ENCODE results near the gene IMP4.
"Not testable (repeated sequence)": the region's sequence is repeated elsewhere in the genome, so short reads cannot be mapped to it uniquely, and the experiment has no call there.

IMP4 gene

DNA sequence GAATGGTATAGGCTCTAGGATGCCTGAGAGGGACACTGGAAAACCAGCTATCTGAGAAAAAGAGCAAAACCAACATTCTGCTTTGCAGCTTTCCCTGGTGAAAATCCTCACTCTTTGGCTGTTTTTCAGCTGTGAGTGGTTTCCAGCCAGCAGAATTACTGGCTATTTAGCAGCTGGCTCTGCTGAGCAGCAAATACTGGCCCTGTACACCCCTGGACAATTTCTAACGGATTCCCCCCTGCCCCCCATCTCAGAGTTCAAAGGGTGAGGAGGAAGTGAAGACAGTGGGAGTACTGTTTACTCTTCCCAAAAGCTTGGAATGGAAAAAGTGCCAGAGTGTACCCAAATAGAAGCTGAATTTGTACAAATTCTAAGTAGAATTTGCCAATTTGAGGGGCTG is 26.1 kb upstream of the IMP4 start:
- Histone ChIP-seq H3K9me3 (ENCODE audit: control insufficient read depth, low read length) (no peaks in the 10 kb centered on the region), H3K36me3 (ENCODE audit: control insufficient read depth, insufficient read depth, low read length) (no peaks in the 10 kb centered on the region), H3K4me1 (ENCODE audit: control insufficient read depth, insufficient read depth, low read length, poor library complexity, severe bottlenecking) (no peaks in the 10 kb centered on the region), H3K27ac (ENCODE audit: low read depth, low read length, severe bottlenecking) (no peak overlapping the region), H3K4me3 (ENCODE audit: extremely low read depth, insufficient read depth, low read length, poor library complexity, severe bottlenecking) (no peak overlapping the region)
- WGBS, 2 experiments (ENCODE audit: insufficient coverage in 2 of 2): no CpG with 5 or more reads among the region's 1 CpG

- no peaks in the 10 kb centered on the region for H3K9me3 ChIP-seq (ENCODE audit: control insufficient read depth, low read length)
- H3K4me3 ChIP-seq (ENCODE audit: extremely low read depth, insufficient read depth, low read length, poor library complexity, severe bottlenecking): no peak overlapping the region
- H3K36me3 ChIP-seq (ENCODE audit: control insufficient read depth, insufficient read depth, low read length): no peaks in the 10 kb centered on the region
- no peak overlapping the region for H3K27ac ChIP-seq (ENCODE audit: low read depth, low read length, severe bottlenecking)
- H3K4me1 ChIP-seq (ENCODE audit: control insufficient read depth, insufficient read depth, low read length, poor library complexity, severe bottlenecking): no peaks in the 10 kb centered on the region
- 73 to 93% methylated on average over 1 to 6 of the region's 7 CpGs for WGBS, 2 experiments (ENCODE audit: insufficient coverage in 2 of 2)
Observed at GRCh38 chr2:130318906-130319305, 23.8 kb upstream of the IMP4 start.

GRCh38 chr2:130319536-130319935 is 23.2 kb upstream of the IMP4 start:
- H3K4me1 ChIP-seq (ENCODE audit: control insufficient read depth, insufficient read depth, low read length, poor library complexity, severe bottlenecking): no peaks in the 10 kb centered on the region
- WGBS, 2 experiments (ENCODE audit: insufficient coverage in 2 of 2): 100% methylated on average over 1 of the region's 3 CpGs; no CpG with 5 or more reads in 1 of the 2 experiments
- no peak overlapping the region for H3K4me3 ChIP-seq (ENCODE audit: extremely low read depth, insufficient read depth, low read length, poor library complexity, severe bottlenecking)
- H3K9me3 ChIP-seq (ENCODE audit: control insufficient read depth, low read length): no peaks in the 10 kb centered on the region
- no peaks in the 10 kb centered on the region for H3K36me3 ChIP-seq (ENCODE audit: control insufficient read depth, insufficient read depth, low read length)
- no peak overlapping the region for H3K27ac ChIP-seq (ENCODE audit: low read depth, low read length, severe bottlenecking)

- WGBS, 2 experiments (ENCODE audit: insufficient coverage in 2 of 2): 84 to 85% methylated on average over 34 to 38 of the region's 43 CpGs
- Histone ChIP-seq H3K27ac (ENCODE audit: low read depth, low read length, severe bottlenecking) (peak overlapping the region; percentile 88), H3K4me3 (ENCODE audit: extremely low read depth, insufficient read depth, low read length, poor library complexity, severe bottlenecking) (no peak overlapping the region), H3K9me3 (ENCODE audit: control insufficient read depth, low read length) (no peaks in the 10 kb centered on the region), H3K4me1 (ENCODE audit: control insufficient read depth, insufficient read depth, low read length, poor library complexity, severe bottlenecking) (peaks cover 15% of the 10 kb centered on the region), H3K36me3 (ENCODE audit: control insufficient read depth, insufficient read depth, low read length) (no peaks in the 10 kb centered on the region)
Observed at GRCh38 chr2:130327703-130328527, 14.8 kb upstream of the IMP4 start.

DNA sequence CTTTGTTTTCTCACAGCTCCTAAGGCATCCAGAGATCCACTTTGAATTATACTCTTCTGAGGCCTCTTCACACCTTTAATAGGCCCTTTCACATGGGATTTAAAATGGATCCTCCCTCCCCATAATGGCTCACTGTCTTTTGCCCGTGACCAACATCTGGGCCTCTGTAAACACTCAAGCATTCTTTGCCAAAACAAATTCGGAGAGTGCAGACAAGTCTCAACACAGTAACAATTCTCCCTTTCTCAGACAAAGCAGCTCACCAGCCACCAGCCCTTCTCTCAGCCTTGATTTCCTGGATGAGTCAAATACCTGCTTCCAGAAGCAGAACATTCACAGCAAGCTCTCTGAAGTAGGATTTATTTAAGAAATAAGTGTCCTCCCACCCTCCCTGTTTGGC is 14.0 kb upstream of the IMP4 start:
- H3K4me3 ChIP-seq (ENCODE audit: extremely low read depth, insufficient read depth, low read length, poor library complexity, severe bottlenecking): no peak overlapping the region

DNA sequence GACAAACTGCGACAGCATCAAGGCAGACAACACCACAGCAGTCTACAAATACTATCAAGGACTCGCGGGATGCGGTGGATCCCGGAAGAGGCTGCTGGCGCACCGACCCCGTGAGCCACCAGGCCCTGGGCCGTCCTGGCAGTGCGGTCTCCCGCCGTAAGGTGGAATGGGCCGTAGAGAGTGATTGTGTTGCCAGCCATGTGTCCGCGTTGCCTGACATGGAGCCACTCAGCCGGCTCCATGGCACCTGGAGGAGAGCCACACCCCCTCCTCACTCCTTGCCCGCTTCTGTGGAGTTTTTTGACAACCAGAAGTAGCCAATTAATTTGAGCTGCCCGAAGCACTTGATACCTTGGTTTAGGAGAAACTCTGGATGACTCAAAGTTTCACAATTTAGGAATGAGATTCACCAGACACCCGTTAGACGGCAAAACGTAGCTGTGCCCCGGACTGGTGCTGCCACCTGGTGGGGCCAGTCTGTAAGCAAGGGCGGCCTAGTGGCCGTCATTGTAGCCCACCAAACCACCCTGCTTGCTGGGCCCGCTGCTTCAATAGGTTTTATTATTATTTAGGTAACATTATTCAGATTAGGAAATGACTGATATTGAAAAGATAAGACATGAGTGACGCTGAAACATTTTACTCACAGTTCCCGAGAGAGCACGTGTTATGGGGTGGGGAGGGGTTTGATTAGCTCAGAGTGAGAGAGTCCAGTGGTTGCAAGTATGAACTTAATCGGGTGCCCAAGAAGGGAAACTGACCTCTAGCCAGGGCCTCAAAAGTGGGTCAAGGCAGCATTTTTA is 10.2 kb upstream of the IMP4 start:
- Histone ChIP-seq H3K4me3 (ENCODE audit: extremely low read depth, insufficient read depth, low read length, poor library complexity, severe bottlenecking) (no peak overlapping the region), H3K27ac (ENCODE audit: low read depth, low read length, severe bottlenecking) (no peak overlapping the region), H3K4me1 (ENCODE audit: control insufficient read depth, insufficient read depth, low read length, poor library complexity, severe bottlenecking) (peaks cover 13% of the 10 kb centered on the region), H3K9me3 (ENCODE audit: control insufficient read depth, low read length) (no peaks in the 10 kb centered on the region), H3K36me3 (ENCODE audit: control insufficient read depth, insufficient read depth, low read length) (no peaks in the 10 kb centered on the region)
- 46 to 54% methylated on average over 23 of the region's 29 CpGs for WGBS, 2 experiments (ENCODE audit: insufficient coverage in 2 of 2)

More for the DNA sequence above, 14.0 kb upstream of the IMP4 start:
- Histone ChIP-seq H3K4me1 (ENCODE audit: control insufficient read depth, insufficient read depth, low read length, poor library complexity, severe bottlenecking) (peaks cover 15% of the 10 kb centered on the region), H3K9me3 (ENCODE audit: control insufficient read depth, low read length) (no peaks in the 10 kb centered on the region), H3K27ac (ENCODE audit: low read depth, low read length, severe bottlenecking) (peak overlapping the region; percentile 88), H3K36me3 (ENCODE audit: control insufficient read depth, insufficient read depth, low read length) (no peaks in the 10 kb centered on the region)
- WGBS, 2 experiments (ENCODE audit: insufficient coverage in 2 of 2): 13 to 17% methylated on average over 1 to 2 of the region's 2 CpGs

- 91 to 98% methylated on average over 7 to 8 of the region's 8 CpGs for WGBS, 2 experiments (ENCODE audit: insufficient coverage in 2 of 2)
- H3K9me3 ChIP-seq (ENCODE audit: control insufficient read depth, low read length); H3K27ac ChIP-seq (ENCODE audit: low read depth, low read length, severe bottlenecking); H3K4me3 ChIP-seq (ENCODE audit: extremely low read depth, insufficient read depth, low read length, poor library complexity, severe bottlenecking); H3K36me3 ChIP-seq (ENCODE audit: control insufficient read depth, insufficient read depth, low read length): not testable (repeated sequence)
- H3K4me1 ChIP-seq (ENCODE audit: control insufficient read depth, insufficient read depth, low read length, poor library complexity, severe bottlenecking): peaks cover 15% of the 10 kb centered on the region
Observed at GRCh38 chr2:130333253-130333652, 9.4 kb upstream of the IMP4 start.

- Histone ChIP-seq H3K9me3 (ENCODE audit: control insufficient read depth, low read length) (no peaks in the 10 kb centered on the region), H3K36me3 (ENCODE audit: control insufficient read depth, insufficient read depth, low read length) (peaks cover 5% of the 10 kb centered on the region), H3K4me1 (ENCODE audit: control insufficient read depth, insufficient read depth, low read length, poor library complexity, severe bottlenecking) (peaks cover 9% of the 10 kb centered on the region), H3K4me3 (ENCODE audit: extremely low read depth, insufficient read depth, low read length, poor library complexity, severe bottlenecking) (no peak overlapping the region), H3K27ac (ENCODE audit: low read depth, low read length, severe bottlenecking) (no peak overlapping the region)
- 60 to 74% methylated on average over 4 to 6 of the region's 6 CpGs for WGBS, 2 experiments (ENCODE audit: insufficient coverage in 2 of 2)
Observed at GRCh38 chr2:130334026-130334425, 8.7 kb upstream of the IMP4 start.

DNA sequence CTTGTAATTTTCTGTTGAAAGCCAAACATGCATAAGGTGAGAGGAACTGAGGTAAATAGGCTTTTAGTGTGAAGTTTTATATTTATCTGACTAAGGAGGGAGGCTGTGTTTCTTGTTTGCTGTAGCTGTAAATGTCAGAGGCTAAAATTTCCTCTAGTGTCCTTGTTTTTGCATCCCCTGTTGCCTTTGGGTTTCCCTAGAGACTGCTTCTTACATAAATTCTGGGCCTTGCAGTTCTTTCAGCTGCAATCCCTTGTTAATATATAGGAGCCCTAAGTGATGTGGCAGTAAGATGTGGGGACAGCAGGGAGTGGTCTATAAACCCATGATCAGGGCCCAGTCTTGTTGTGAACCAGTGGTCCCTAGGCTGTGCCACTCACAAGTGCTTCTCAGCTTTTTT is 7.5 kb upstream of the IMP4 start:
- peaks cover 11% of the 10 kb centered on the region for H3K36me3 ChIP-seq (ENCODE audit: control insufficient read depth, insufficient read depth, low read length)
- peaks cover 8% of the 10 kb centered on the region for H3K4me1 ChIP-seq (ENCODE audit: control insufficient read depth, insufficient read depth, low read length, poor library complexity, severe bottlenecking)
- H3K27ac ChIP-seq (ENCODE audit: low read depth, low read length, severe bottlenecking): no peak overlapping the region
- H3K4me3 ChIP-seq (ENCODE audit: extremely low read depth, insufficient read depth, low read length, poor library complexity, severe bottlenecking): no peak overlapping the region
- no peaks in the 10 kb centered on the region for H3K9me3 ChIP-seq (ENCODE audit: control insufficient read depth, low read length)

DNA sequence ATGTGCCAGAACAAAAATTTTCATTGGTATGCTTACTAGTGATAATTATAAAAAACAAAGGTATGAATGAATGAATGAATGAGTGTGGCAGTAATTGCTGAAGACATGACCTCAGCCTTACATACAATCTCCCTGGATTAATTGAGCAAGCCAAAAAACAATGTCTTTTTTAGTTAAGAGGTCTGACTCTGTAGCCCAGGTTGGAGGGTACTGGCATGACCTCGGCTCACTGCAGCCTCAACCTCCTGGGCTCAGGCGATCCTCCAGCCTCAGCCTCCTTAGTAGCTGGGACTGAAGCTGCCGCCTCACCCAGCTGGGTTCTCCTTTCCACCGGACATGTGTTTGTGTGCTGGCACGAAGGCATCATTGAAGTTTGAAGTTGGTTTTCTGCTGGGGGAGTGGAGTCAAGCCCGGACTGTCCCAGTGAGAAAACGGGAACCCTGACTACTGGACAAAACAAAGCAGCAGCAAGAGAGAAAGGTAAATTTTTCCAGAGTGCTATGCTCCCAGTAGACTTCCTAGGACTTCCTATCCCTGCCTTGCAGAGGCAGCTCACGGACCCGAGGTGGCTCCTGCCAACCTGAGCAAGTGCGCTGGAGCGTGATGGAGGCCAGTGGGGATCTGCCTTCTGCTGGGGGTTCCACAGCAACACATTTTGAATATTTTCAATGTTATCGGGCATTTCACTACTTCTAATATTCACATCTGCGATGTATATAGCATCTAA is 6.4 kb upstream of the IMP4 start:
- Histone ChIP-seq H3K36me3 (ENCODE audit: control insufficient read depth, insufficient read depth, low read length) (peaks cover 11% of the 10 kb centered on the region), H3K4me3 (ENCODE audit: extremely low read depth, insufficient read depth, low read length, poor library complexity, severe bottlenecking) (no peak overlapping the region), H3K9me3 (ENCODE audit: control insufficient read depth, low read length) (no peaks in the 10 kb centered on the region), H3K4me1 (ENCODE audit: control insufficient read depth, insufficient read depth, low read length, poor library complexity, severe bottlenecking) (peaks cover 8% of the 10 kb centered on the region), H3K27ac (ENCODE audit: low read depth, low read length, severe bottlenecking) (no peak overlapping the region)
- 88 to 91% methylated on average over 7 to 9 of the region's 13 CpGs for WGBS, 2 experiments (ENCODE audit: insufficient coverage in 2 of 2)
